KBM-7 (cell line): ENCODE measurements around the gene UBTF.

ENCODE experiments used
- DNase-seq: peaks from one replicate; pipeline ENCODE4 v3.0.0-alpha.2; 2015
- in situ Hi-C: fragments of 300-500 bp; cut with MboI; formaldehyde crosslinking; loops from 2 replicates; pipeline ENCODE4 v1.14.3; 2020; ENCODE audit warnings: low sequenced_read_pairs, low pct_unique_long_range_greater_than_20kb, mixed read lengths

The UBTF gene

DNA sequence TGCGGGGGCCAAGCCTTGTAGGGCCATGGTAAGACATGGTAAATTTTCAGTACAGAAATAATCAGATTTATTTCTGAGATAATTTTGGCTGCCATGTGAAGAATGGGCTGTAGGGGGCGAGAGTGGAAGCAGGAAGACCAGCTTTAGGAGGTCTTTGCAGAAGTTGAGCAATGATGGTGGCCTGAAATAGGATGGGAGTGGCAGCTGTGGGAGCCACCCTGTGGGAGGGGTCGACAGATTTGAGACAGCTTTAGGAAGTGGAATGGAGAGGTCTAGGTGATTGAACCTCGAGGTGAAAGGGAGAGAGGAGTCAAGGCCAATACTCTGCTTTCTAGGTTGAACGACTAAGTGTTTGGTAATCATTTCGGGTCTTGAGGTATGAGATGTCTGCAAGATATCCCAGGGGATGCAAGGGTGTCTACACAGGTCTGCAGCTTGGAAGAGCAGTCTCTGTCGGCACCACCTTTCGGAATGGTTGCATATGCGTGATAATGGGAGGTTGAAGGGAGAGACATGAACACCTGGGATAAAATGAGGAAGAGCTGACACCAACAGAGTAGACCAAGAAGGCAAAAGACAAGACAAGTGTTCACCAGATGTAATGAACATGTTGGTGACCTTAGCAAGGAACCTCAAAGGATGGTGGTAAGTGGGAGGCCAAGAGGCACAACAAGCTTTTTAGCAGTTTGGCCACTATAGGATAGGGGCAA lies 15.6 kb downstream of the UBTF start:
- in situ Hi-C loops = no loop called here

DNA sequence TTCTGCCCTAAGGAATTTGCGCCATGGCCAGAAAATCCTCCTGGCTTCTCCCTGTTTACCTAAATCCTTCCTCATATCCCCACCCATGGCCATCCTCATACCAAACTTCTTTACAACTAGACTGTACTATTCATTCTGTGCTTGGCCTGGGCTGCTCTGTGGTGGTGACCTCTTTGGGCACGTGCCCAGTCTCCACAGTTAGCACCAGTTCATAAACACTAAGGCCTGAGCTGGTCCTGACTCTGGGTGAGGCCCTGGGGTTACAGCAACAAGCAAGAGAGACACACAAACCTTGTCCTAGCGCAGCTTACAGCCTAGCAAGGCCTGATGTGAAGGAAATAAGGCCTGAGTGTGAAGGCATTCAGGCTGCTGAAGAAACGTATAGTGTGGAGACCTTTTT lies 16.7 kb downstream of the UBTF start:
- DNase-seq = no peak
- in situ Hi-C loops = no loop called here

More for the DNA sequence above, 15.6 kb downstream of the UBTF start:
- DNase-seq = peak; percentile 94

DNA sequence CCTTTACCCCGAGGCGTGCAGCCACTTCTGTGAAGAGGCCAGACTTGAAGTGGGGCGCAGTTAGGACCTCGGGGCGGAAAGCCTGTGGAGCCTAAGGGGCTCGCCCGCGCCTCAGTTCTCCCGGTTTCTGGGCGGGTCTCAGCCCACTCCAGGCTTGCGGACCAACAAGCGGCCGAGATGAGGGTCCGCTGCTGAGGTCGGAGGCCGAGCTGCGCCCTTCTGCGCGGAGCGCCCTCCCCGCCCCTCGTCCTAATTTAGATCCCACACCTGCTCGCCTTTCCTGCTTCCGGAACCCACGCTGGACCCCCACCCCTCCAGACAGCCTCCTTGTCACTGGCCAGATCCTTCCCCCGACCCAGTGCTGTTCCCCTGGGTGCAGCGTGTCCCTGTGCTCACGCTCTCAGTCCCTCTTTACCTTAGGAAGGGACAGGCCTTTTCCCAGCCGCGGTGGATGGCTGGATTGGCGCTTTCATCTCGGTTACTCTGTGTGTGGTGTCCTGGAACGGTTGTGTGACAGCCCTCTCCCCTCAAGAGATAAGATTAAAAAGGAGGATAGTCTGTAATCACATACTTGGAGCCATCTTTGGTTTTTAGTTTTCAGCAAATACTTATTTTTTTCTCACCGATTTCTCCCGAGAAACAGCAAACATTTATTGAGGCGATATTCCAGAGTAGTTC lies 18.9 kb downstream of the UBTF start:
- in situ Hi-C loops = no loop called here
- no peak for DNase-seq

DNA sequence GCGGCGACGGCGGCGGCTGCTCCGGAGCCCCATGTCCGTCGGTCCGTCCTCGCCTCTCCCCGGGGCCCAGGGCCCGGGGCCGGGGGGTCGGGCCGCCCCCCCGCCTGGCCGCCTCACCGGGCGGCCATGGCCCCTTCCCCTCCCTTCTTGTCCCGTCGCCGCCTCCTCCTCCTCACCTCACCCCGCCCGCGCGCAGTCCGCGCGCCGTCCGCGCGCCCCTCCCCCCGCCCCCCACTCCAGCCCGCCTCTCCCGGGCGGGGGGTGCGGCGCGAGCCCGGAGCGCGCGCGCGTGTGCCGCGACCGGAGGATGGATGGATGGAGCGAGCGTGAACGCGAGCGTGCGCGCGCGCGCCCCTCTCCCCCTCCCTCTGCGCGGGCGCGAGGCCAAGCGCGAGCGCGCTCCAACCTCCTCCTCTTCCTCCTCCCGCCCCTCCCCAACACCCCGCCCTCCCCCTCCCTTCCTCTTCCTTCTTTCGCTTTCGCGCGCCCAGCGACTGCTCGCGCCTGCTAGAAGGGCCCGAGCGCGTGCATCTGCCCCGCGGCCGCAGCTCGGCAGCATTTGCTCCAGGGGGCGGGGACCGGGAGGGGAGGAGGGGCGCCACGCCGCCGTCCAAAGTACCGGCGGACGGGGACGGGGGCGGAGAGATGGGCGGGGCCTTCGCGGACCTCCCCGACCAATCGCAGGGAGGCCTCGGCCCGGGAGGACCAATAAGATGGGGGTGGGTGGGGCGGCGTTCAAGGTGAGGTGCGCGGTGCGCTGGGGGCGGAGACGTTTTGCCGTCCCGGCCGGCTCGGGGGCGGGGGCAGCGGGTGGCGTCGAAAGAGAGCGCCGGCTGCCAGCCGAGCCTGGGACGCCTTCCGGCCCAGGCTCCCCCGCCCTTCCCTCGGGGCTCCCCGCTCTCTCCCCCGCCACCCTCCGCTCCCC lies 19.7 kb downstream of the UBTF start, which contains the start of gene ATXN7L3:
Gene ATXN7L3, minus strand, starts transcription at position 332 of the 925 bp plus-strand sequence. CDS start 1,814 bp downstream, outside the sequence.
- in situ Hi-C loops = no loop called here
- DNase-seq = peak; percentile 93

- in situ Hi-C loops = no loop called here
- peak; percentile 43 for DNase-seq
These were observed 20.5 kb downstream of the UBTF start for GRCh38 chr17:44198721-44199552.

- in situ Hi-C loops = no loop called here
- DNase-seq = peak; percentile 73
These were observed 21.3 kb downstream of the UBTF start for GRCh38 chr17:44197980-44198720.

GRCh38 chr17:44197107-44197506 lies 22.4 kb downstream of the UBTF start:
- in situ Hi-C loops = no loop called here
- no peak for DNase-seq

- in situ Hi-C loops = no loop called here
- no peak for DNase-seq
These were observed 26.0 kb downstream of the UBTF start for GRCh38 chr17:44193326-44194084.

DNA sequence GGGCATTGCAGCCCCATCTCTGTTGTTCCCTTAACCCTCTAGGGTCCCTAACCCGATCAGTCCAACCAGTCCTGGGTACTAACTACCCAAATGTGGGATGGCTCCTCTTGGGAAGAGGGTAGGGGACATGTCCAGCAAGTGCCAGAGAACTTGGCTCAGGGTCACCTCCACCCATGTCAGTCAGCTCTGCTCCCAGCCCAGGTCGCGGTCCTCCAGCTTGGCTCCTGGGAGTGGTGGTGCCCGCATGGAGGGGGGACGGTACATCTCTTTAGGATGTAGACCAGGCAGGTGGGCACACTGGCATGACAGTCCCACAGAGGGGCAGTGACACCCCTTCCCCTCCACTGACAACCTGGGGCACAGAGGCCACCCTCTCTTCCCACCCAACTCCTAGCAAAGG lies 26.7 kb downstream of the UBTF start:
- in situ Hi-C loops = no loop called here

GRCh38 chr17:44191941-44192496 lies 27.5 kb downstream of the UBTF start:
- DNase-seq = no peak
- in situ Hi-C loops = no loop called here

More for the DNA sequence above, 26.7 kb downstream of the UBTF start:
- no peak for DNase-seq

DNA sequence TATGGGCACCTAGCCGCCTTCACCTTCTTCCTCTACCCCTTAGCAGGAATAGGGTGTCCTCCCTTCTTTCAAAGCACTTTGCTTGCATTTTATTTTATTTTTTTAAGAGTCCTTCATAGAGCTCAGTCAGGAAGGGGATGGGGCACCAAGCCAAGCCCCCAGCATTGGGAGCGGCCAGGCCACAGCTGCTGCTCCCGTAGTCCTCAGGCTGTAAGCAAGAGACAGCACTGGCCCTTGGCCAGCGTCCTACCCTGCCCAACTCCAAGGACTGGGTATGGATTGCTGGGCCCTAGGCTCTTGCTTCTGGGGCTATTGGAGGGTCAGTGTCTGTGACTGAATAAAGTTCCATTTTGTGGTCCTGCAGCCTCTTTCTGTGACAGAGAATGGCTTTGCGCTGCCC lies 28.1 kb downstream of the UBTF start:
- no peak for DNase-seq
- in situ Hi-C loops = no loop called here

DNA sequence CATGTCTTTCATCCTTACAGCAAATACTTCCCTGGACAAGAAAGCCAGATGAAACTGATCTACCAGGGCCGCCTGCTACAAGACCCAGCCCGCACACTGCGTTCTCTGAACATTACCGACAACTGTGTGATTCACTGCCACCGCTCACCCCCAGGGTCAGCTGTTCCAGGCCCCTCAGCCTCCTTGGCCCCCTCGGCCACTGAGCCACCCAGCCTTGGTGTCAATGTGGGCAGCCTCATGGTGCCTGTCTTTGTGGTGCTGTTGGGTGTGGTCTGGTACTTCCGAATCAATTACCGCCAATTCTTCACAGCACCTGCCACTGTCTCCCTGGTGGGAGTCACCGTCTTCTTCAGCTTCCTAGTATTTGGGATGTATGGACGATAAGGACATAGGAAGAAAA lies 29.0 kb downstream of the UBTF start:
- no peak for DNase-seq
- in situ Hi-C loops = no loop called here

- in situ Hi-C loops = no loop called here
- no peak for DNase-seq
These were observed 30.7 kb downstream of the UBTF start for GRCh38 chr17:44188576-44189403.

- DNase-seq = no peak
- in situ Hi-C loops = no loop called here
These were observed 32.2 kb downstream of the UBTF start for GRCh38 chr17:44187131-44187899.

DNA sequence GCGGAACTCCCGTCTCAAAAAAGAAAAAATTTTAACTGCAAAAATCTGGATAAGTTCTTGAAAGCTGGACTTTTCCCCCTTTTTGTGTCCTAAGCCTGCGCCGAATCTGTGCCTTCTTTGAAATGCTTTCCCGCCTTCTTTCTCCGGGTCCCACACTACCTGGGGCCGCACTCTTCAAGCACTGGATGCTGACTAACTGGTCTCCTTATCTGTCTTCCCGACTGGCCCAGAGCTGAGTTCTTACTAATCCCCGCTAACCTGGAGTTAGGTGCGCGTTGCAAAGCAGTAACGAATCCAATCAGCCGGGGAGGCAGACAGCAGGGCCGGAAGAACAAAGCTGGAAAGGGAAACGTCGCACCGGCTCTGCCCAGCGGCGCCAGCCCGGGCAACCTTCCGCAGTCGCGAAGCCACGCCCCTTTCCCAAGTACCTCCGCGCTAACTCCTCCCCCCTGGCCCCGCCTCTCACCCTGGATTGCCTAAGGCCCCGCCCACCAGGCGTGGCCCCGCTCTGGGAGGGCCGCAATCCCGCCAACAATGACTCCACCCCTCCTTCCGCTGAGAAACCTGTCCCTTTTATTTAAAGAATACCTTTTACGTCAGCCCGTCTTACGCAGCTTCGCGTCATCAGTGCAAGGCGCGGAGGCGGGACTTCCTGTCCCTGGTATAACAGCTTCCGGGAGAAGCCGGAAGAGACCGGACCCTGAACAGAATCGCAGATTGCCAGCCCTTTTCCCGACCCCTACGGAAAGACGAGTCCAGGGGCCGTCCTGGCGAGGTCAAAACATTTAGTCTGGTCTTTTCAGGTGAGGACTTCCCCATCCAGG lies 33.0 kb downstream of the UBTF start, which contains the start of gene TMUB2:
Gene TMUB2, plus strand, starts transcription at position 666 of the 824 bp plus-strand sequence. CDS start 737 bp downstream, outside the sequence.
- DNase-seq = peak; percentile 99
- in situ Hi-C loops = no loop called here
